K562 (cell line): ENCODE measurements around the gene COQ4.

Experiments used
- ATF1 ChIP-seq, 2 experiments: fragments of 450-650 bp in 1 of 2; IDR thresholded peaks; 2 replicates each; pipeline ENCODE4 v1.6.1; 2016; ENCODE audit warnings: missing compliant biosample characterization in 1 of 2, missing genetic modification characterization in 1 of 2
- CTCF ChIP-seq, 3 experiments: IDR thresholded peaks in 2 of 3; conservative IDR thresholded peaks in 1 of 3; 2 replicates each; pipeline ENCODE4 v1.5.1; 2011 to 2012; ENCODE audit warnings: low read length in 3 of 3, mild to moderate bottlenecking in 3 of 3, control low read depth in 2 of 3, improper control_type of control experiment in 1 of 3, inconsistent platforms in 1 of 3, low read depth in 1 of 3, mixed read lengths in 1 of 3, moderate library complexity in 1 of 3; ENCODE audit not compliant: insufficient read depth in 2 of 3
- HBP1 ChIP-seq: fragments of 450-650 bp; formaldehyde crosslinking; IDR thresholded peaks from 2 replicates; pipeline ENCODE4 v1.4.0; 2022; ENCODE audit warnings: missing genetic modification characterization
- ZBED1 ChIP-seq: IDR thresholded peaks from 2 replicates; pipeline ENCODE4 v1.6.1; 2014
- ZNF174 ChIP-seq: fragments of 250-450 bp; sonication (Bioruptor Pico); IDR thresholded peaks from 2 replicates; pipeline ENCODE4 v1.4.0; 2020; ENCODE audit warnings: mild to moderate bottlenecking
- TF ChIP-seq, protein P1 (sequence below): fragments of 150-350 bp; conservative IDR thresholded peaks from 2 replicates; pipeline ENCODE4 v1.6.1; 2014; ENCODE audit warnings: low read length
- TF ChIP-seq, protein P2 (sequence below): sonication (generic); formaldehyde crosslinking; IDR thresholded peaks from 2 replicates; pipeline ENCODE4 v1.8.1; 2022; ENCODE audit warnings: missing genetic modification reagents

- TF ChIP-seq ZNF174 (CRISPR knock-in tag) (no peak), CTCF (IDR thresholded peaks at IDR 0.05 in 2 of 3, conservative IDR thresholded peaks at IDR 0.05 in 1 of 3; ENCODE audit: insufficient read depth in 2 of 3, low read depth in 1 of 3, low read length in 3 of 3) (no peak), HBP1 (CRISPR knock-in tag) (no peak), ATF1 (CRISPR knock-in tag; IDR thresholded peaks at IDR 0.05) (no peak), ATF1 (tag; IDR thresholded peaks at IDR 0.05) (no peak), ZBED1 (no peak)
- TF ChIP-seq, protein P1, sequence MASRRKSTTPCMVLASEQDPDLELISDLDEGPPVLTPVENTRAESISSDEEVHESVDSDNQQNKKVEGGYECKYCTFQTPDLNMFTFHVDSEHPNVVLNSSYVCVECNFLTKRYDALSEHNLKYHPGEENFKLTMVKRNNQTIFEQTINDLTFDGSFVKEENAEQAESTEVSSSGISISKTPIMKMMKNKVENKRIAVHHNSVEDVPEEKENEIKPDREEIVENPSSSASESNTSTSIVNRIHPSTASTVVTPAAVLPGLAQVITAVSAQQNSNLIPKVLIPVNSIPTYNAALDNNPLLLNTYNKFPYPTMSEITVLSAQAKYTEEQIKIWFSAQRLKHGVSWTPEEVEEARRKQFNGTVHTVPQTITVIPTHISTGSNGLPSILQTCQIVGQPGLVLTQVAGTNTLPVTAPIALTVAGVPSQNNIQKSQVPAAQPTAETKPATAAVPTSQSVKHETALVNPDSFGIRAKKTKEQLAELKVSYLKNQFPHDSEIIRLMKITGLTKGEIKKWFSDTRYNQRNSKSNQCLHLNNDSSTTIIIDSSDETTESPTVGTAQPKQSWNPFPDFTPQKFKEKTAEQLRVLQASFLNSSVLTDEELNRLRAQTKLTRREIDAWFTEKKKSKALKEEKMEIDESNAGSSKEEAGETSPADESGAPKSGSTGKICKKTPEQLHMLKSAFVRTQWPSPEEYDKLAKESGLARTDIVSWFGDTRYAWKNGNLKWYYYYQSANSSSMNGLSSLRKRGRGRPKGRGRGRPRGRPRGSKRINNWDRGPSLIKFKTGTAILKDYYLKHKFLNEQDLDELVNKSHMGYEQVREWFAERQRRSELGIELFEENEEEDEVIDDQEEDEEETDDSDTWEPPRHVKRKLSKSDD: no peak
- TF ChIP-seq, protein P2, sequence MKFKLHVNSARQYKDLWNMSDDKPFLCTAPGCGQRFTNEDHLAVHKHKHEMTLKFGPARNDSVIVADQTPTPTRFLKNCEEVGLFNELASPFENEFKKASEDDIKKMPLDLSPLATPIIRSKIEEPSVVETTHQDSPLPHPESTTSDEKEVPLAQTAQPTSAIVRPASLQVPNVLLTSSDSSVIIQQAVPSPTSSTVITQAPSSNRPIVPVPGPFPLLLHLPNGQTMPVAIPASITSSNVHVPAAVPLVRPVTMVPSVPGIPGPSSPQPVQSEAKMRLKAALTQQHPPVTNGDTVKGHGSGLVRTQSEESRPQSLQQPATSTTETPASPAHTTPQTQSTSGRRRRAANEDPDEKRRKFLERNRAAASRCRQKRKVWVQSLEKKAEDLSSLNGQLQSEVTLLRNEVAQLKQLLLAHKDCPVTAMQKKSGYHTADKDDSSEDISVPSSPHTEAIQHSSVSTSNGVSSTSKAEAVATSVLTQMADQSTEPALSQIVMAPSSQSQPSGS: no peak
Measured at GRCh38 chr9:128333451-128333869, 10.8 kb downstream of the COQ4 start.
